Neural progenitor cell (in vitro differentiated cells): ENCODE measurements around the gene ADNP2.

ENCODE experiments used
- EZH2 ChIP-seq: fragments of 200-600 bp; sonication (generic); IDR thresholded peaks from 2 replicates; pipeline ENCODE4 v1.6.1; 2017; ENCODE audit warnings: antibody characterized with exemption, mild to moderate bottlenecking, moderate library complexity
- TF ChIP-seq, protein P1 (sequence below): fragments of 200-600 bp; sonication (generic); IDR thresholded peaks from 2 replicates; pipeline ENCODE4 v1.5.1; 2017; ENCODE audit warnings: antibody characterized with exemption, mild to moderate bottlenecking

DNA sequence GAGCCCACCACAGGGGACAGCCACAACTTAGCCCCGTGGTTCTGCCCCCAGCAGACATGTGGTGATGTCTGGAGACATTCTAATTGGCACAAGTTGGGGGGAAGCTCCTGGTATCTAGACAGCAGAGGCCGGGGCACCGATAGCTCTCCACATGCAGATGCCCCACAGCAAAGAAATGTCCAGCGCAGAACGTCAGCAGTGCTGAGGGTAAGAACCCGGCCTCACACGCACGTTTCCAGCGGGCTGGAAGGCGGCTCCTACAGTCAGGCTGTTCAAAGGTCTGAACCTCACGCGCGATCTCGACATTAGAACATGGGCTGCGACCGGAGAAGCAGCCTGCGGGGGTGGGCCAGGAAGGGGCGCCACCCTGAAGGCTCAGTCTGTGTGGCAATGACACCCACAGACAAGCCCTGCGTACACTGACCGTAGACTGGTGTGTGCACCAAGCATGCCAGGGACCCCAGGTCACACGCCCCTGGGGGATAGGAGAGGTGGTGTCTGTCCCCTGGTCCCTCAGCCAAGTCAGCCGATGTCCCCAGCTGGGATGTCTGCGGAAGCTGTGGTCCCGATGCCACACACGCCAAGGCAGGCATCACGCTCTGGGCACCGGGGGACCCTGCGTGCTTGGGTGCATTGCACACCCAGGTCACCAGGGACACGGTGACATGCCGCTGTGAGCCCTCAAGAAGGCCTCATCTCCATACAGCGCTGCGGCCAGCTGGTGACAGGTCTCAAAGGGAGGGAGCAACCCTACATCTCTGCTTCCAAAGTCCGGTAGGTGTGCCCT, 71.9 kb downstream of the ADNP2 start:
- TF ChIP-seq, protein P1, sequence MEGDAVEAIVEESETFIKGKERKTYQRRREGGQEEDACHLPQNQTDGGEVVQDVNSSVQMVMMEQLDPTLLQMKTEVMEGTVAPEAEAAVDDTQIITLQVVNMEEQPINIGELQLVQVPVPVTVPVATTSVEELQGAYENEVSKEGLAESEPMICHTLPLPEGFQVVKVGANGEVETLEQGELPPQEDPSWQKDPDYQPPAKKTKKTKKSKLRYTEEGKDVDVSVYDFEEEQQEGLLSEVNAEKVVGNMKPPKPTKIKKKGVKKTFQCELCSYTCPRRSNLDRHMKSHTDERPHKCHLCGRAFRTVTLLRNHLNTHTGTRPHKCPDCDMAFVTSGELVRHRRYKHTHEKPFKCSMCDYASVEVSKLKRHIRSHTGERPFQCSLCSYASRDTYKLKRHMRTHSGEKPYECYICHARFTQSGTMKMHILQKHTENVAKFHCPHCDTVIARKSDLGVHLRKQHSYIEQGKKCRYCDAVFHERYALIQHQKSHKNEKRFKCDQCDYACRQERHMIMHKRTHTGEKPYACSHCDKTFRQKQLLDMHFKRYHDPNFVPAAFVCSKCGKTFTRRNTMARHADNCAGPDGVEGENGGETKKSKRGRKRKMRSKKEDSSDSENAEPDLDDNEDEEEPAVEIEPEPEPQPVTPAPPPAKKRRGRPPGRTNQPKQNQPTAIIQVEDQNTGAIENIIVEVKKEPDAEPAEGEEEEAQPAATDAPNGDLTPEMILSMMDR, result no peak
- TF ChIP-seq EZH2, result no peak
